Lower leg skin (tissue), 3 donors: Measurements from ENCODE around the gene CCSER2.

Source experiments
- POLR2A ChIP-seq, 2 donors: fragments of 450-650 bp; IDR thresholded peaks; one replicate each; pipeline ENCODE4 v1.6.1; 2016 to 2017; ENCODE audit warnings: antibody characterized with exemption in 2 of 2, mild to moderate bottlenecking in 1 of 2, moderate library complexity in 1 of 2
- TF ChIP-seq, protein P1 (sequence below), 3 donors: fragments of 450-650 bp; IDR thresholded peaks; one replicate each; pipeline ENCODE4 v1.5.1; 2016; ENCODE audit warnings: antibody characterized with exemption in 3 of 3, mild to moderate bottlenecking in 3 of 3, moderate library complexity in 2 of 3

DNA sequence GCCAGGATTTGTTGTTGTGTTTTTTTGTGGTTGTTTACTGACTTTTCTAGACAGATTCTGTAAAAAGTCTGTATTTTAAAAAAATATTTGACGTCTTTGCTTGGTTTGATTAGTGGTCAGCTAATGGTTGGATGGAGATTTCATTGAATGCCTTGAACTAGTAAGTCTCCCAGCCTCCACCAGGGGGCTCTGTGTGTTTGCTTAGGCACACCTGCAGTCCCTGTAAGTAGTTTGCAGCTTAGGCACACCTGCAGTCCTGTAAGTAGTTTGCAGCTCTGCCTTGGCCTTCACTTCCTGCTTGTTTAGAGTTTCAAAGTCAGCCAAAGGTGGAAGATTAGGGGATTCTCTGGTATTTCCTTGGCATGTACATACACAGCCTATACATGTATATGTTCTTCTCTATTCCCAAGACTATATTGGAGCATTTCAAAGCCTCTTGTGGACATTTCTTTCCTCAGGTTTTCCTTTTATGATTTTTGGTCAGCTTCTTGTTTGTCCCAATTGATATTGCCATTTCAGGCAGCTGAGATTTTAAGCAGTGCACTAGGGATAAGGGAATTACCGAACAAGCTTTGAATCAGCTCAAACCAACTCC is 101.6 kb downstream of the CCSER2 start:
- TF ChIP-seq POLR2A (IDR thresholded peaks at IDR 0.05): no peak
- TF ChIP-seq, protein P1, sequence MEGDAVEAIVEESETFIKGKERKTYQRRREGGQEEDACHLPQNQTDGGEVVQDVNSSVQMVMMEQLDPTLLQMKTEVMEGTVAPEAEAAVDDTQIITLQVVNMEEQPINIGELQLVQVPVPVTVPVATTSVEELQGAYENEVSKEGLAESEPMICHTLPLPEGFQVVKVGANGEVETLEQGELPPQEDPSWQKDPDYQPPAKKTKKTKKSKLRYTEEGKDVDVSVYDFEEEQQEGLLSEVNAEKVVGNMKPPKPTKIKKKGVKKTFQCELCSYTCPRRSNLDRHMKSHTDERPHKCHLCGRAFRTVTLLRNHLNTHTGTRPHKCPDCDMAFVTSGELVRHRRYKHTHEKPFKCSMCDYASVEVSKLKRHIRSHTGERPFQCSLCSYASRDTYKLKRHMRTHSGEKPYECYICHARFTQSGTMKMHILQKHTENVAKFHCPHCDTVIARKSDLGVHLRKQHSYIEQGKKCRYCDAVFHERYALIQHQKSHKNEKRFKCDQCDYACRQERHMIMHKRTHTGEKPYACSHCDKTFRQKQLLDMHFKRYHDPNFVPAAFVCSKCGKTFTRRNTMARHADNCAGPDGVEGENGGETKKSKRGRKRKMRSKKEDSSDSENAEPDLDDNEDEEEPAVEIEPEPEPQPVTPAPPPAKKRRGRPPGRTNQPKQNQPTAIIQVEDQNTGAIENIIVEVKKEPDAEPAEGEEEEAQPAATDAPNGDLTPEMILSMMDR (IDR thresholded peaks at IDR 0.05): no peak
